ENCODE results near the gene OSBP2. TPM values are rescaled to one million over a fixed set of nuclear protein-coding genes. Genes with fewer than 3 reads are reported as not detected.

OSBP2 gene
- total and polyA plus RNA-seq, 10 donors, result 0.38 to 41.4 (median 6.5) TPM

DNA sequence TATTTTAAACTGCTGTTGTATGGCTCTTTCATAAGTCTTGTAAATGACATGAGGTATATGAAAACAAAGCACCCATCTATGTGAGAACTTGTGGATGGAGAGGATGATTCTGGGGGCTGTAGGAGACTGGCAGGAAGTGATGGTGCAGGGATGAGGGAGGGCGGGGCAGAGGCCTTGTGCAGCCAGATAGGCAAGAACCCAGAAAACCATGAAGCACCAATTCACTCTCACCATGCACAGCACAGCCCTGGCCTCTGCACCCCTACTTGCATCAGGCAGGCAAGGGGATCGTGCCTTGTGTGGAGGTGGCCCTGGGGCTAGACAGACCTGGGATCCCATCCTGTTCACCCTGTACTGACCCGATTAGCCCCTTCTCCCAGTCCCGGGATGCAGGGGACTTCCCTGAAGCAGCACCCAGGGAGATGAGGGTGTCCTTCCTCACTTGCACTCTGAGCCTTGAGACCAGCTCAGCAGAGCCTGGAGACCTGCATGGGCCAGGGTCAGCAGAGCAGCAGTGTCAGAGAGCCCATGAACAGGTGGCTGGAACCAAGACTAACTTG is 188.4 kb downstream of the OSBP2 start:
- WGBS, 5 donors, result 90 to 97% (median 94%) methylated on average over 2 to 4 of the region's 4 CpGs
- intact Hi-C loops (cut with DNase I; ENCODE audit: low total_unique reads), result no loop called here
- DNase-seq, result peak; percentile 48

DNA sequence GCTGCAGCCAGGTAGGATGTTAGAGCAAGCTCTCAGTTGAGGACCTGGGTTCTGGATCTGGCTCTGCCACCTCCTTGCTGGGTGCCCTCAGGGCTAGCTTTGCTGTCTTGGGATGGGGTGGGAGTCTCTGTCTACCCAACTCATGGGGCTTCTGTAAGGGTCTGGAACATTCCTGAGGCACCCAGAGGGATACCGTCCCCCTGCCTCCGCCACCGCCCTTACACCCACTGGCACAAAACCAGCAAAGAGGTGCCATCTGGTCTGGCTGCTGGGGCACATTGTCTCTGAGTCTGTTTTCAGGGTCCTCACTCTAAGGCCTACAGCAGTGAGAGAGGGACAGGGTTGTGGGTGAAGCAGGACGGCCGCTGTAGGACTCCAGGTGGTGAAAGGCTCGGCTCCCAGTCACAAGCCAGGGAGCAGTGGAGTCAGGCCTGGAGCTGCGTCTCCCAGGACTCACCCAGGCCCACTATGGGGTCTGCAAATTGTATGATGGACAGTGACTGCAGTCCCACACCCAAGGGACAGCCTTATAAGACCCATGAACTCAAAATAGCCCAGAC is 189.0 kb downstream of the OSBP2 start:
- WGBS, 5 donors, result 87 to 95% (median 92%) methylated on average over 4 to 7 of the region's 7 CpGs
- TF ChIP-seq POLR2A (IDR thresholded peaks at IDR 0.05), result no peak
- TF ChIP-seq, protein P1, sequence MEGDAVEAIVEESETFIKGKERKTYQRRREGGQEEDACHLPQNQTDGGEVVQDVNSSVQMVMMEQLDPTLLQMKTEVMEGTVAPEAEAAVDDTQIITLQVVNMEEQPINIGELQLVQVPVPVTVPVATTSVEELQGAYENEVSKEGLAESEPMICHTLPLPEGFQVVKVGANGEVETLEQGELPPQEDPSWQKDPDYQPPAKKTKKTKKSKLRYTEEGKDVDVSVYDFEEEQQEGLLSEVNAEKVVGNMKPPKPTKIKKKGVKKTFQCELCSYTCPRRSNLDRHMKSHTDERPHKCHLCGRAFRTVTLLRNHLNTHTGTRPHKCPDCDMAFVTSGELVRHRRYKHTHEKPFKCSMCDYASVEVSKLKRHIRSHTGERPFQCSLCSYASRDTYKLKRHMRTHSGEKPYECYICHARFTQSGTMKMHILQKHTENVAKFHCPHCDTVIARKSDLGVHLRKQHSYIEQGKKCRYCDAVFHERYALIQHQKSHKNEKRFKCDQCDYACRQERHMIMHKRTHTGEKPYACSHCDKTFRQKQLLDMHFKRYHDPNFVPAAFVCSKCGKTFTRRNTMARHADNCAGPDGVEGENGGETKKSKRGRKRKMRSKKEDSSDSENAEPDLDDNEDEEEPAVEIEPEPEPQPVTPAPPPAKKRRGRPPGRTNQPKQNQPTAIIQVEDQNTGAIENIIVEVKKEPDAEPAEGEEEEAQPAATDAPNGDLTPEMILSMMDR (IDR thresholded peaks at IDR 0.05 in 8 of 11, conservative IDR thresholded peaks at IDR 0.05 in 3 of 11), result no peak
- no peak for TF ChIP-seq POLR2AphosphoS5 (IDR thresholded peaks at IDR 0.05)

More for the DNA sequence above, 188.4 kb downstream of the OSBP2 start:
- Histone ChIP-seq H3K4me3 (no peak overlapping the region), H3K36me3 (peaks cover 0 to 11% (median 0%) of the 10 kb centered on the region in 6 donors), H3K27ac (no peak overlapping the region), H3K4me1 (peaks cover 0 to 13% (median 0%) of the 10 kb centered on the region in 6 donors), H3K27me3 (replicated peaks in 1 of 7) (no peaks in the 10 kb centered on the region), H3K9me3 (no peaks in the 10 kb centered on the region)
- TF ChIP-seq POLR2A (IDR thresholded peaks at IDR 0.05), result no peak
- TF ChIP-seq, protein P1 (IDR thresholded peaks at IDR 0.05 in 8 of 11, conservative IDR thresholded peaks at IDR 0.05 in 3 of 11), result no peak
- TF ChIP-seq POLR2AphosphoS5 (IDR thresholded peaks at IDR 0.05), result no peak

DNA sequence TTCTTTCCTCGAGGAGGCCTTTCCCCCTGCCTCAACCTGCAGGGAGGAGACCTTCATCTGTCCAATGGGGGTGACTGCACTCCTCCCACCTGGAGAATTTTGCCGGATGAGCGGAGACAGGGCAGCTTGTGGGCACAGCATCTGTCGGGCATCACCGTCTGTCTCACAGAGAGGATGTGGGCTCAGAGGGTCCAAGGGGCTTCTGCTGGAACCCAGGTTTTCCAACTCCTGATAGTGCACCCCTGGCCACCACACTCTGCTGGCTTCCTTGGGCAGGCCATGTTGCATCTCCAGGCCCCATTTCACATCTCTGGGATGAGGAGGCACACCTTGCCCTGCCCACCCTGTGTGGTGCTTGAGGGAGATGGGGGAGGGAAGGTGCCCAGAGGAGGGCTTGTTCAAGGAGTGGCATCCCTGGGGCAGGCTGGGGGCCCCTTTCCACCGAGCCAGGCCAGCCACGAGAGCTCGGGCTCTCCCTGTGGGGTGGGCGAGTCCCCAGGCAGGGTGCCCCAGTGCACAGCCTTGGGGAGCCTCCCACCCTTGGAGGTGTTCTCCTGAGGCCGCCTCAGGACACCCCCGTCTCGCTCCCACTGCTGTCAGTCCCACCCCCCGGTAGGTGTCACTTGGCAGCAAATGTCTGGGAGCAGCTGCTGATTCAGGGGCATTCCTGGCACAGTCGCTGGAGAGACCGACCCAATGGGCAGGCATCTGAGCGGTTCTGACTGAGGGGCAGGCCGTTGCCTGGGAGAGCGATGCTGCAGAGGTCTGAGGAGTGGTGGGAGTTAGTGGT is 189.7 kb downstream of the OSBP2 start:
- H3K36me3 ChIP-seq, result peaks cover 0 to 24% (median 6%) of the 10 kb centered on the region in 6 donors
- TF ChIP-seq POLR2AphosphoS5 (IDR thresholded peaks at IDR 0.05), result no peak
- TF ChIP-seq, protein P1 (IDR thresholded peaks at IDR 0.05 in 8 of 11, conservative IDR thresholded peaks at IDR 0.05 in 3 of 11), result no peak
- TF ChIP-seq POLR2A (IDR thresholded peaks at IDR 0.05), result no peak
- intact Hi-C loops (cut with DNase I; ENCODE audit: low total_unique reads), result no loop called here
- DNase-seq, result peak; percentile 57
- no peaks in the 10 kb centered on the region for H3K9me3 ChIP-seq
- no peaks in the 10 kb centered on the region for H3K27me3 ChIP-seq (replicated peaks in 1 of 7)
- no peak overlapping the region for H3K4me3 ChIP-seq
- peaks cover 0 to 8% (median 0%) of the 10 kb centered on the region in 6 donors for H3K4me1 ChIP-seq
- WGBS, 5 donors, result 92 to 96% (median 93%) methylated on average over 10 to 18 of the region's 18 CpGs
- H3K27ac ChIP-seq, result no peak overlapping the region

More for the DNA sequence above, 189.0 kb downstream of the OSBP2 start:
- Histone ChIP-seq H3K9me3 (no peaks in the 10 kb centered on the region), H3K36me3 (peaks cover 0 to 17% (median 0%) of the 10 kb centered on the region in 6 donors), H3K4me3 (no peak overlapping the region), H3K27ac (no peak overlapping the region), H3K27me3 (replicated peaks in 1 of 7) (no peaks in the 10 kb centered on the region), H3K4me1 (peaks cover 0 to 8% (median 0%) of the 10 kb centered on the region in 6 donors)
- intact Hi-C loops (cut with DNase I; ENCODE audit: low total_unique reads), result no loop called here
- no peak for DNase-seq

DNA sequence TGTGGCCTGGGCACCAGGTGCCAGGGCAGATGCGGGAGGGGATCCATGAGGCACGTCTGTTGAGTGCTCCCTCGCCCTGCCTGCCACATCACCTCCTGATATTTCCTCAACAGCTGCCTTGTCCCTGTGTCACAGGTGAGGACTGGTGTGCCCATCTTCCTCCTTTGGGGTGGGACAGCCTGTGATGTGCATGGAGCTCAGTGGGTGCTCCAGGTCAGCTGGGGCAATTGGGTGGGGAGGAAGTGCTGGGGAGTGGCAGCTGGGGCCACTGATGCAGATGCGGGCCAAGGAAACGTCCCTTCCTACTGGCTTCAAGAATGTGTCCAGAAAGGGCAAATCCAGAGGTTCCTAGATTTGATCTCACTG is 190.3 kb downstream of the OSBP2 start:
- no peak for TF ChIP-seq POLR2AphosphoS5 (IDR thresholded peaks at IDR 0.05)
- TF ChIP-seq, protein P1 (IDR thresholded peaks at IDR 0.05 in 8 of 11, conservative IDR thresholded peaks at IDR 0.05 in 3 of 11), result no peak
- no peak for TF ChIP-seq POLR2A (IDR thresholded peaks at IDR 0.05)
- intact Hi-C loops (cut with DNase I; ENCODE audit: low total_unique reads), result no loop called here
- Histone ChIP-seq H3K27ac (no peak overlapping the region), H3K36me3 (peaks cover 0 to 30% (median 9%) of the 10 kb centered on the region in 6 donors), H3K9me3 (no peaks in the 10 kb centered on the region), H3K4me3 (no peak overlapping the region), H3K4me1 (peaks cover 0 to 8% (median 0%) of the 10 kb centered on the region in 6 donors), H3K27me3 (replicated peaks in 1 of 7) (no peaks in the 10 kb centered on the region)
- WGBS, 5 donors, result 77 to 91% (median 87%) methylated on average over 3 to 5 of the region's 5 CpGs
- DNase-seq, result peak; percentile 42
